ENCODE measurements around the gene MT2A.

- TF ChIP-seq TCF7L2 (IDR thresholded peaks at IDR 0.05; ENCODE audit: low read depth, low read length), result no peak
- TF ChIP-seq SIN3A (IDR thresholded peaks at IDR 0.05; ENCODE audit: borderline replicate concordance, insufficient read depth, low read depth, low read length), result no peak
- no peak for TF ChIP-seq CTCF (IDR thresholded peaks at IDR 0.05)
Measured at GRCh38 chr16:56651586-56651985, 43.2 kb downstream of the MT2A start, which contains the start of gene MT1B.
